ENCODE measurements around the gene F2RL3. TPM values are rescaled to one million over a fixed set of nuclear protein-coding genes. Genes with fewer than 3 reads are reported as not detected.

Gene F2RL3
- total RNA-seq, 2 donors from 2014 or later, result 0.36 to 6.2 TPM

GRCh38 chr19:16902545-16902944 lies 13.7 kb downstream of the F2RL3 start:
- Histone ChIP-seq H3K4me1 (replicated peaks) (no peaks in the 10 kb centered on the region), H3K4me3 (no peak overlapping the region), H3K9me3 (no peaks in the 10 kb centered on the region), H3K36me3 (no peaks in the 10 kb centered on the region), H3K27me3 (replicated peaks; ENCODE audit: insufficient read depth) (no peaks in the 10 kb centered on the region), H3K27ac (no peak overlapping the region)
- intact Hi-C loops (cut with DNase I), result no loop called here
- TF ChIP-seq POLR2A (IDR thresholded peaks at IDR 0.05), result no peak
- no peak for TF ChIP-seq CTCF (IDR thresholded peaks at IDR 0.05)
- TF ChIP-seq POLR2AphosphoS5 (IDR thresholded peaks at IDR 0.05), result no peak
- DNase-seq (ENCODE audit: low spot score), result no peak
- 93% methylated on average over 12 of the region's 12 CpGs for WGBS

- no peak overlapping the region for H3K27ac ChIP-seq
- no peak overlapping the region for H3K4me3 ChIP-seq
- no peaks in the 10 kb centered on the region for H3K4me1 ChIP-seq (replicated peaks)
- WGBS, result 93% methylated on average over 7 of the region's 7 CpGs
- TF ChIP-seq POLR2AphosphoS5 (IDR thresholded peaks at IDR 0.05), result no peak
- no peak for TF ChIP-seq CTCF (IDR thresholded peaks at IDR 0.05)
- no peak for TF ChIP-seq POLR2A (IDR thresholded peaks at IDR 0.05)
- intact Hi-C loops (cut with DNase I), result no loop called here
- H3K9me3 ChIP-seq, result no peaks in the 10 kb centered on the region
- H3K36me3 ChIP-seq, result no peaks in the 10 kb centered on the region
- DNase-seq (ENCODE audit: low spot score), result no peak
- H3K27me3 ChIP-seq (replicated peaks; ENCODE audit: insufficient read depth), result no peaks in the 10 kb centered on the region
Measured at GRCh38 chr19:16903347-16903746, 14.5 kb downstream of the F2RL3 start.

GRCh38 chr19:16904599-16904998 lies 15.8 kb downstream of the F2RL3 start:
- 94% methylated on average over 5 of the region's 5 CpGs for WGBS
- Histone ChIP-seq H3K9me3 (no peaks in the 10 kb centered on the region), H3K27ac (no peak overlapping the region), H3K4me1 (replicated peaks) (no peaks in the 10 kb centered on the region), H3K4me3 (no peak overlapping the region), H3K36me3 (no peaks in the 10 kb centered on the region), H3K27me3 (replicated peaks; ENCODE audit: insufficient read depth) (no peaks in the 10 kb centered on the region)
- intact Hi-C loops (cut with DNase I), result no loop called here
- TF ChIP-seq CTCF (IDR thresholded peaks at IDR 0.05) (no peak), POLR2A (IDR thresholded peaks at IDR 0.05) (no peak), POLR2AphosphoS5 (IDR thresholded peaks at IDR 0.05) (no peak)
- no peak for DNase-seq (ENCODE audit: low spot score)

GRCh38 chr19:16908759-16909158 lies 20.0 kb downstream of the F2RL3 start:
- H3K4me3 ChIP-seq, result no peak overlapping the region
- H3K27me3 ChIP-seq (replicated peaks; ENCODE audit: insufficient read depth), result no peaks in the 10 kb centered on the region
- H3K4me1 ChIP-seq (replicated peaks), result no peaks in the 10 kb centered on the region
- WGBS, result 94% methylated on average over 12 of the region's 12 CpGs
- H3K27ac ChIP-seq, result no peak overlapping the region
- intact Hi-C loops (cut with DNase I), result no loop called here
- no peak for TF ChIP-seq POLR2A (IDR thresholded peaks at IDR 0.05)
- TF ChIP-seq POLR2AphosphoS5 (IDR thresholded peaks at IDR 0.05), result no peak
- no peaks in the 10 kb centered on the region for H3K36me3 ChIP-seq
- DNase-seq (ENCODE audit: low spot score), result no peak
- H3K9me3 ChIP-seq, result no peaks in the 10 kb centered on the region

GRCh38 chr19:16911046-16911445 lies 22.2 kb downstream of the F2RL3 start:
- 90% methylated on average over 7 of the region's 7 CpGs for WGBS
- DNase-seq (ENCODE audit: low spot score), result no peak
- Histone ChIP-seq H3K27me3 (replicated peaks; ENCODE audit: insufficient read depth) (no peaks in the 10 kb centered on the region), H3K9me3 (no peaks in the 10 kb centered on the region), H3K4me3 (no peak overlapping the region), H3K36me3 (no peaks in the 10 kb centered on the region), H3K4me1 (replicated peaks) (no peaks in the 10 kb centered on the region), H3K27ac (no peak overlapping the region)
- TF ChIP-seq POLR2A (IDR thresholded peaks at IDR 0.05), result no peak
- TF ChIP-seq CTCF (IDR thresholded peaks at IDR 0.05), result no peak
- no peak for TF ChIP-seq POLR2AphosphoS5 (IDR thresholded peaks at IDR 0.05)
- intact Hi-C loops (cut with DNase I), result no loop called here
